GM18499 (cell line): Measurements from ENCODE around the gene SPG11.
"Not testable (repeated sequence)": the region's sequence is repeated elsewhere in the genome, so short reads cannot be mapped to it uniquely, and the experiment has no call there.

Source experiments
- ATAC-seq: cut with Tn5 transposase; IDR thresholded peaks from one replicate; pipeline ENCODE4 v1.9.1; 2021; ENCODE audit warnings: moderate number of reproducible peaks; ENCODE audit not compliant: insufficient read depth, unreplicated experiment

The SPG11 gene

GRCh38 chr15:44663410-44664308 lies at the start of gene SPG11:
SPG11 (minus strand) TSS chr15:44663662; CDS start chr15:44663647, 15 bp downstream.
- ATAC-seq = peak; percentile 55

- no peak for ATAC-seq
Measured at GRCh38 chr15:44712346-44713005, 49.0 kb upstream of the SPG11 start.

- ATAC-seq = peak; percentile 4
Measured at GRCh38 chr15:44711743-44712345, 48.4 kb upstream of the SPG11 start.

GRCh38 chr15:44711096-44711742 lies 47.8 kb upstream of the SPG11 start, which contains the start of the genes B2M and PATL2:
B2M (plus strand) TSS chr15:44711517; CDS start chr15:44711547, 30 bp downstream.
PATL2 (minus strand) TSS chr15:44711323; CDS start chr15:44676490, 34,833 bp downstream.
- peak; percentile 73 for ATAC-seq

- no peak for ATAC-seq
Measured at GRCh38 chr15:44710236-44711095, 47.0 kb upstream of the SPG11 start.

GRCh38 chr15:44706946-44707636 lies 43.6 kb upstream of the SPG11 start:
- no peak for ATAC-seq

GRCh38 chr15:44706401-44706800 lies 42.9 kb upstream of the SPG11 start:
- no peak for ATAC-seq

GRCh38 chr15:44705986-44706385 lies 42.5 kb upstream of the SPG11 start:
- no peak for ATAC-seq

GRCh38 chr15:44700676-44701075 lies 37.2 kb upstream of the SPG11 start:
- ATAC-seq = not testable (repeated sequence)

- no peak for ATAC-seq
Measured at GRCh38 chr15:44698641-44699040, 35.2 kb upstream of the SPG11 start.

- ATAC-seq = no peak
Measured at GRCh38 chr15:44697014-44697413, 33.6 kb upstream of the SPG11 start.

- no peak for ATAC-seq
Measured at GRCh38 chr15:44695294-44695693, 31.8 kb upstream of the SPG11 start.

- ATAC-seq = no peak
Measured at GRCh38 chr15:44694416-44694815, 31.0 kb upstream of the SPG11 start.

GRCh38 chr15:44692659-44693058 lies 29.2 kb upstream of the SPG11 start:
- no peak for ATAC-seq

- not testable (repeated sequence) for ATAC-seq
Measured at GRCh38 chr15:44690245-44690644, 26.8 kb upstream of the SPG11 start.

- not testable (repeated sequence) for ATAC-seq
Measured at GRCh38 chr15:44689318-44689717, 25.9 kb upstream of the SPG11 start.

- ATAC-seq = not testable (repeated sequence)
Measured at GRCh38 chr15:44682809-44683682, 19.6 kb upstream of the SPG11 start.

- no peak for ATAC-seq
Measured at GRCh38 chr15:44682211-44682610, 18.7 kb upstream of the SPG11 start.
